Astrocyte of the spinal cord (primary cell): ENCODE results near the gene TNRC6B.

ENCODE experiments used
- DNase-seq: peaks from one replicate; pipeline ENCODE4 v3.0.0; 2011; ENCODE audit warnings: low read depth, low spot score
- H3K4me3 ChIP-seq: 2 replicates; pipeline ENCODE4 v1.5.1; 2011; ENCODE audit warnings: low read depth, mild to moderate bottlenecking, low read length, moderate library complexity
- in situ Hi-C: cut with HindIII; loops from 2 replicates; pipeline ENCODE4 v1.10.0; 2017; ENCODE audit warnings: low sequenced_read_pairs
- TF ChIP-seq, protein P1 (sequence below): IDR thresholded peaks from 2 replicates; pipeline ENCODE4 v1.5.1; 2012; ENCODE audit warnings: low read depth, mild to moderate bottlenecking, low read length, inconsistent platforms

TNRC6B gene

DNA sequence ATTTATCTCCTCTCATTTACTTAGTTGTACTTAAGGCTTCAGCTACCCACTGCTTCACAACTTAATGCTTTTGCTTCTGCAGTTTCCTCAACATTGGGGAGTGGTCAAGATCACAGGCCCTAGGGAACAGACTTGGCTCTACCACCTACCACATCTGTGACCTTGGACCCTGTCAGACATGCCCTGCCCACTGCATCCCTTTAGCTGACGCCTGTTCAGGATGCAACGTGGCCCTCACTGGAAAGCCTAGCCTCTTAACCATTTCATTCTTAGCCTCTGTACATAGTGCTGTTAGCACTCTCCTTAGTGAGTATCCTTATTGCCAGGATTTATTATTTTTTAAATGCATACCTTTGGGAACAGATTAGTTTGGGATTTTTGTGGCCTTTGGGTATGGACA is 34.4 kb downstream of the TNRC6B start:
- in situ Hi-C loops = no loop called here
- H3K4me3 ChIP-seq = no peak overlapping the region
- DNase-seq = no peak
- TF ChIP-seq, protein P1, sequence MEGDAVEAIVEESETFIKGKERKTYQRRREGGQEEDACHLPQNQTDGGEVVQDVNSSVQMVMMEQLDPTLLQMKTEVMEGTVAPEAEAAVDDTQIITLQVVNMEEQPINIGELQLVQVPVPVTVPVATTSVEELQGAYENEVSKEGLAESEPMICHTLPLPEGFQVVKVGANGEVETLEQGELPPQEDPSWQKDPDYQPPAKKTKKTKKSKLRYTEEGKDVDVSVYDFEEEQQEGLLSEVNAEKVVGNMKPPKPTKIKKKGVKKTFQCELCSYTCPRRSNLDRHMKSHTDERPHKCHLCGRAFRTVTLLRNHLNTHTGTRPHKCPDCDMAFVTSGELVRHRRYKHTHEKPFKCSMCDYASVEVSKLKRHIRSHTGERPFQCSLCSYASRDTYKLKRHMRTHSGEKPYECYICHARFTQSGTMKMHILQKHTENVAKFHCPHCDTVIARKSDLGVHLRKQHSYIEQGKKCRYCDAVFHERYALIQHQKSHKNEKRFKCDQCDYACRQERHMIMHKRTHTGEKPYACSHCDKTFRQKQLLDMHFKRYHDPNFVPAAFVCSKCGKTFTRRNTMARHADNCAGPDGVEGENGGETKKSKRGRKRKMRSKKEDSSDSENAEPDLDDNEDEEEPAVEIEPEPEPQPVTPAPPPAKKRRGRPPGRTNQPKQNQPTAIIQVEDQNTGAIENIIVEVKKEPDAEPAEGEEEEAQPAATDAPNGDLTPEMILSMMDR = no peak

DNA sequence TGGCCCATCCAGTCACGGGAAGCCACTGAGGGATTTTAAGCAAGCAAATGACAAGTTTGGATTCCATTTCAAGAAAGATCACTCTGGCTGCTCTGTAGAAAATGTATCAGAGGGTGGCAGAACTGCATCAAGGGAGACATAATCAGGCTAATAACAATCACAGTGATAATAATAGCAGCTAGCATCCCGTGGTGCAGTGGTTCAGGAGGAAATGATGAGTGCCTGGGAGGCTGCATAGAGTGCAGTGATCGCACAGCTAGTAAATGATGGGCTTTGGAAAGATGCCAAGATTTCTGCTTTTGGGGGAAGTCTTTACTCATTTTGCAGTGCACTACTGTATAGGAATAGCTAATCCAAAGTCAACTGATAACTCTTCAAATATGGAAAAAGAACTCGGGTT is 35.8 kb downstream of the TNRC6B start:
- in situ Hi-C loops = no loop called here
- DNase-seq = peak; percentile 31
- TF ChIP-seq, protein P1 = no peak
- no peak overlapping the region for H3K4me3 ChIP-seq

DNA sequence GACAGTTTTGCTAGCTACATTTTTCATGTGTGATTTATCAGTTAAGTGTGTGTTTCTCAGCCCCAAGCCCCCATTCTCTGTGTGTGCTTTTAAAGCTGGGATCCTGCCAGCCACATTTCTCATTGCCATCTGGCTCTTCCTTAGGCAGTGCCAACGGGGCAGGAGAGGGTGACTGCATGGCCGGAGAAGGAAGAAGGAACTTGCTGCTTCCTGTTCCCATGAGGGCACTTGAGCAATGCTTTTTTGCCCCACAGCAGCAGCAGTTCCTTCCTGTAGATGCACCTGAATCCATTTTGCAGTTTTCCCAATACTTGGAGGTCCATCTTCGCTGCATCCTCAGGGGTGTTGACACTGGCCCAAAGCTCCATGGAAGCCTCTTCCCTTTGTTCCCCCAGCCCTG is 37.5 kb downstream of the TNRC6B start:
- no peak for DNase-seq
- H3K4me3 ChIP-seq = no peak overlapping the region
- in situ Hi-C loops = no loop called here
- TF ChIP-seq, protein P1 = no peak

DNA sequence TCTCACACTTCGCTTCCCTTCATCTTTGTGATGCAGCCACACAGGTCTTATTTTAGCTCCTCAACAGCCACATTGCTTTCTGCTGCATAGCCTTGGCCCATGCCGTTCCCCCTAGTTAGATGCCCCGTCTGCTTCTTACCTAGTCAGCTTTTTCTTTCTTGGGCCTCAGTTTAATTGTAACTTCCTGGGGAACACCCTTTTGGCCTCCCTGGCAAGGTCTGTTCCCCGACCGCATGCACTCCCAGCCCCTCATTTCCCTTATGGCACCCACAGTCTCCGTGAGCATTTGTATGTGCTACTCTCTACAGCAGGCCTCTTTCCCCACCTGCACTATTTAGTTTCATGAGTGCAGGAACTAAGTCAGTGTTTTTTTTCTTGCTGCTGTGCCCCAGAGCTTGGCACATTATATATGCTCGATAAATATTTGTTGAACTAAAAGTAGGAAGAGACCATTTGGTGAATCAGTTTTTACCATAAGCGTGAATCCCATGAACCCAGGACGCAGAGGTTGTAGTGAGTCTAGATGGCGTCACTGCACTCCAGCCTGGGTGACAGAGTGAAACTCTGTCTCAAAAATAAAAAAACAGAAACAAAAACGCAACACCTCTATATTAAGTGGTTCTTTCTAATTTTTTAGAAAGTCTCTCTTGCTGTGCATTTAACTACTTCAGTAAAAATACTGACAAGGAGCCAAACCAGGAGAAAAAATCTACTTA is 38.5 kb downstream of the TNRC6B start:
- DNase-seq = no peak
- in situ Hi-C loops = no loop called here
- H3K4me3 ChIP-seq = no peak overlapping the region
- TF ChIP-seq, protein P1 = no peak

DNA sequence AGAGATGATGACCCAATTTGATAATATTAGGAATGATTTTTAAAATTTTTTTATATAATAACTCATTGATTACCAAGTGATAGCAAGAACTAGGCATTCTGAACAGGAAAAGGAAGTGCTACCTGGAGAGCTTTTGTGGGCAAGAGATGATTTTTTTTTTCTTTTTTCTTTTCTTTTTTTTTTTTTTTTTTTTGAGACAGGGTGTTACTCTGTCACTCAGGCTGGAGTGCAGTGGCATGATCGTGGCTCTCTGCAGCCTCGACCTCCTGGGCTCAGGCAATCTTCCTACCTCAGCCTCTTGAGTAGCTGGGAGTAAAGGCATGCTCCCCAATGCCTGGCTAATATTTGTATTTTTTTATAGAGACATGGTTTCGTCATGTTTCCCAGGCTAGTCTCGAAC is 40.4 kb downstream of the TNRC6B start:
- no peak overlapping the region for H3K4me3 ChIP-seq
- TF ChIP-seq, protein P1 = no peak
- in situ Hi-C loops = no loop called here
- DNase-seq = no peak

DNA sequence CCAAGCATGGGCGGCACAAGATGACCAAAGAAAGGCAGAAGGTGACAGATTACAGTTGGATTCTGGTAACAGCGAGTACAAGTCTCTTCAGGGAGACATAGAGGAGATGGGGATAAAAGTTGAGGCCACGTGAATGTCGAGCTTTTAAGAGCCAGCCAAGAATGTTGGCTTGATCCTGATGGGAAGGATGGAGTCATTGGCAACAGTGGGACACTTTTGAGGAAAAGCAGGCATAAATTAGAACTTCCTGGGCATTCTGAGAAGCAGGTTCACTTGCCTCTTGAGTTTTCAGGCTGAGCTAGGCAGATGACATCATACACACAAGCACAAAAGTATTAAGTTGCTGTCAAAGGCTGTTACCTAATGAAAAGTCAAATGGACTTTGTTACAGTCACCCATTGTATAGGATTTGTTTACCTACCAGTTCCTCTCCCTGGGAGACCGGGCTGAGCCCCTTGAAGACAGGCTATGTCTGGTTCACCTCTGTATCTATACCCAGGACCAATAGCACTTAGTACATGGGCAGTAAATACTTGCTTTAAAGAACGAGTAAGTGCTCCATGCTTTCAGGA is 41.1 kb downstream of the TNRC6B start:
- TF ChIP-seq, protein P1 = no peak
- peak; percentile 22 for DNase-seq
- no peak overlapping the region for H3K4me3 ChIP-seq
- in situ Hi-C loops = no loop called here
